Sigmoid colon (tissue), 4 donors: ENCODE data around the gene CFAP97.

Experiments
- EP300 ChIP-seq, 4 donors: sonication (generic); formaldehyde crosslinking; IDR thresholded peaks; one replicate each; pipeline ENCODE4 v1.6.1; 2017; ENCODE audit warnings: antibody characterized with exemption in 4 of 4
- POLR2A ChIP-seq, 2 donors: fragments of 450-650 bp; IDR thresholded peaks; one replicate each; pipeline ENCODE4 v1.6.1; 2016; ENCODE audit warnings: antibody characterized with exemption in 2 of 2, mild to moderate bottlenecking in 2 of 2, moderate library complexity in 2 of 2
- POLR2AphosphoS5 ChIP-seq, 4 donors: sonication (generic); formaldehyde crosslinking; IDR thresholded peaks; one replicate each; pipeline ENCODE4 v1.6.1; 2017; ENCODE audit warnings: antibody characterized with exemption in 4 of 4
- TF ChIP-seq, protein P1 (sequence below), 4 experiments: fragments of 450-650 bp in 3 of 4; fragments of 200-600 bp in 1 of 4; IDR thresholded peaks; one replicate each; pipeline ENCODE4 v1.5.1; 2016 to 2019; ENCODE audit warnings: antibody characterized with exemption in 4 of 4, mild to moderate bottlenecking in 3 of 4, moderate library complexity in 2 of 4

DNA sequence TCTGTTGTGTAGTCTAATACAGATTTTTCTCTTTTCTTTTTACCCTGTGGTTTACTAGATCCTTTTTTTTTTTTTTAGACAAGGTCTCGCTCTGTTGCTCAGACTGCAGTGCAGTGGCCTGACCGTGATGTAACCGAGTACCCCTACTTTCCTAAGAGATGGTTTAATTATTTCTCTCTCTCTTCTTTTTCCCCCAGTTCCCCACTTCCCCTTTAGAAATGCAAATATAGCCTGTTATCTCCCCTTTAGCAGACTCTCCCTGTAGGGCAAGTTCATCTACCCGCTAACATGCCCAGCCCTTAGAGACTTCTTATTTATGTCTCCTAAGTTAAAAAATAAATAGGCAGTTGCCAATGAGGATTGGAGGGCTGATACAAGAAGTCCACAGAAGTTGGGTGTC is 10.1 kb upstream of the CFAP97 start:
- TF ChIP-seq POLR2A (IDR thresholded peaks at IDR 0.05) (no peak), POLR2AphosphoS5 (IDR thresholded peaks at IDR 0.05) (no peak), EP300 (IDR thresholded peaks at IDR 0.05) (no peak)
- TF ChIP-seq, protein P1, sequence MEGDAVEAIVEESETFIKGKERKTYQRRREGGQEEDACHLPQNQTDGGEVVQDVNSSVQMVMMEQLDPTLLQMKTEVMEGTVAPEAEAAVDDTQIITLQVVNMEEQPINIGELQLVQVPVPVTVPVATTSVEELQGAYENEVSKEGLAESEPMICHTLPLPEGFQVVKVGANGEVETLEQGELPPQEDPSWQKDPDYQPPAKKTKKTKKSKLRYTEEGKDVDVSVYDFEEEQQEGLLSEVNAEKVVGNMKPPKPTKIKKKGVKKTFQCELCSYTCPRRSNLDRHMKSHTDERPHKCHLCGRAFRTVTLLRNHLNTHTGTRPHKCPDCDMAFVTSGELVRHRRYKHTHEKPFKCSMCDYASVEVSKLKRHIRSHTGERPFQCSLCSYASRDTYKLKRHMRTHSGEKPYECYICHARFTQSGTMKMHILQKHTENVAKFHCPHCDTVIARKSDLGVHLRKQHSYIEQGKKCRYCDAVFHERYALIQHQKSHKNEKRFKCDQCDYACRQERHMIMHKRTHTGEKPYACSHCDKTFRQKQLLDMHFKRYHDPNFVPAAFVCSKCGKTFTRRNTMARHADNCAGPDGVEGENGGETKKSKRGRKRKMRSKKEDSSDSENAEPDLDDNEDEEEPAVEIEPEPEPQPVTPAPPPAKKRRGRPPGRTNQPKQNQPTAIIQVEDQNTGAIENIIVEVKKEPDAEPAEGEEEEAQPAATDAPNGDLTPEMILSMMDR (IDR thresholded peaks at IDR 0.05) = no peak
